GM21717 (cell line): ENCODE data around the gene PDLIM4.

Experiments
- ATAC-seq: cut with Tn5 transposase; IDR thresholded peaks from one replicate; pipeline ENCODE4 v1.9.1; 2021; ENCODE audit warnings: mild to moderate bottlenecking, moderate library complexity; ENCODE audit not compliant: unreplicated experiment

PDLIM4 gene

GRCh38 chr5:132253008-132253441 lies 4.5 kb upstream of the PDLIM4 start:
- ATAC-seq = no peak

GRCh38 chr5:132253452-132254320 lies 3.8 kb upstream of the PDLIM4 start:
- ATAC-seq = no peak

DNA sequence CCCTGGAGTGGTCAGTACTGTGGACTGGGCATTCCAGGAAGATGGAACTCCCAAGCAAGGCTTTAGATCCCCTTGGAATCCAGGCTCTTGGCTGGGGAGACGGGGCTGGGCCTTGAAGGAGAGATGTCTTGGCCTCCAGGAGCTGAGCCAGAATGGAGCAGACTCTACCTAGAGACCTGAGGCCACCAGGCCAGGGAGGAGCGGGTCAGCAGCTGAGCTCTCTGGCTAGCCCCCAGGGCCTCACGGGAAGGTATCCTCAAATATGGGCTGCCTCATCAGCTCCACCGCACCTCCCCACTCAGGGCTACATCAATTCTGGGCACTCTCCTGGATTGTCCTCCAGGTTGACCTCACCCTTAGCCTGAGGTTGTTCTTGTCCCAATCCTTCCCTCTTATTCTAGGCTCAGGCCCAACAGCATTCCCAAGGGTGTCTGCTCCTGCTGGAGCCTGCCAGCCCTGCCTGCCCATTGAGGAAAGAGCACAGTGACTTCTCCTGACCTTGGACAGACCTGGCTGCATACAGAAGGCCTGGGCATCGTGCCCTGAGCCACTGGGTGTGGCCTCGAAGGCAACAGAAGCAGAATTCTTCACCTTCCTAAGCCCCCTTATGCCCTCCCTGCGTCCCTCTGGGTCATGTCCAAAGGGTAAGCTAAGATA lies 3.0 kb upstream of the PDLIM4 start:
- no peak for ATAC-seq

DNA sequence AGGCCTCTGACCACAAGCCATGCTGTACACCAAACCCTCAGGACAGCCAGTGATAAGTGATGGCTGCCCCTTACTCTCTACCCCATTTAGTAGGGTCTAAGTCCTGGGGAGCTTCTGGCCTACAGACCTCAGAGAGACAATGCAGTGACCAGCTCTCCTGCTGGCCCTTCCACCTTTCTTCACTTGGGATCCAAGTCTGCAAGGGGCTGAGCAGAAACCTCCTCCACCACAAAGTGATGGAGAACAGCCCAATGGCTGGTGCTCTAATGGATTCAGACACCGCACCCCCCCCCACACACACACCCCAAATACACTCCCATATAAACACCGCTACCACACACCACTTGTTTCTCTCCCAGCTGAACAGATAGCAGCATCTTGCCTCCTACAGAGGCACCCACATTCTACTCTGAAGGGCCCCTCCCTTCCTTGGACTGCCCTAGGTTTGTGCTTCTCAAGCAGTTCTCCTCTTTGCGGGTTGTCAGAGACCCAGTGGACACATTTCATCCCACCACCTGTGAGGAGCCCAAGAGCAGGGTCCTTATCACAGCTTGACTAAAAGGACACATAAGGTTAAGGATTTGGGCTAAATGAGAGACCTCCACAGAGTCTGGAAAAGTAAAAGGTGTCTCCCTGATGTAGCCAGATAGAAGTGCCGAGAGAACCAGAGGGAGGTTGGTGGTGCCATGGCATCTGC lies 1.3 kb upstream of the PDLIM4 start:
- no peak for ATAC-seq

- ATAC-seq = no peak
Measured at GRCh38 chr5:132256783-132257130, 739 bp upstream of the PDLIM4 start.

DNA sequence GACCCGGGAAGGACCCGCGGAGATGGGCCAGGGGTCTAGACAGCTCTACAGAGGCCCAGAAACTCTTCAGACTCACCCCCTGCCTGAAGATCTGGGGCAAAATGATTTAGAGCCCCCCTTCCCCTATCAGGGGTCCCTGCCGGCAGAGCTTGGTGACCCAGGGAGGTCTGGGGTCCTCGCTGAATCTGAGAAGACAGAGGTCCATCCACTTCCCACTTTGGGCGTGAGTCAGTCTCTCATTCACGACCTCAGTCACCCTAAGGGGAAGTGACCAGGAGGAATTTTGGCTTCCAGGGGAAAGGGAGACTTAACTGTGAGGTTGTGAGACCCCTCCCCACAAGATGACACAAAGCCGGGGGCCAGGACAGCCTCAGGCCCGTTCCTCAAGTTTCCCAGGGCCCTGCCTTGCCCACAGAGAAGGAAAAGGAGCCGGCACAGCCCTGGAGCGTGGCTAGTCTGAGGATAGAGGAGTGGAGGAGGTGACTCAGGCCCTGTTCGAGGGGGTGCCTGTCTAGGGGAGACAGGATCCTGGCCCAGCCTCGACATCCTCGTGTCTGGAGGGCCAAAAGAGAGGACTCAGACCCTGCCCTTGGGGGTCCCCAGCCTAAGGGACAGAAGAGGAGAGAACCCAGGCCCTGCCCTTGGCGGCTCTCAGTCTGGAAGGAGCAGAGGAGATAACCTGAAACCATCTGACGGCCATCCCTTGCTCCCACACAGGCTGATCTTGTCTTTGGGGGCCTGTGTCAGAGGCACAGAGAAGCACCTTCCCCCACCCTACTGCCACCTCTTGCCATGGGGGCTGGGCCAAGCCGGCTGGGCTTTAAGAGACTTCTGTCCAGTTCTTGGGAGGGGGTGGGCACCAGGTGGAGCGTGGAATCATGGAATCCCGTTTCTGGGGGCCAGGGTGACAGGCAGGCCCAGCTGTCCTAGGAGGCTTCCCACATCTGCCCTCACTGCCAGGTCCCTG lies 889 bp downstream of the PDLIM4 start:
- ATAC-seq = no peak

DNA sequence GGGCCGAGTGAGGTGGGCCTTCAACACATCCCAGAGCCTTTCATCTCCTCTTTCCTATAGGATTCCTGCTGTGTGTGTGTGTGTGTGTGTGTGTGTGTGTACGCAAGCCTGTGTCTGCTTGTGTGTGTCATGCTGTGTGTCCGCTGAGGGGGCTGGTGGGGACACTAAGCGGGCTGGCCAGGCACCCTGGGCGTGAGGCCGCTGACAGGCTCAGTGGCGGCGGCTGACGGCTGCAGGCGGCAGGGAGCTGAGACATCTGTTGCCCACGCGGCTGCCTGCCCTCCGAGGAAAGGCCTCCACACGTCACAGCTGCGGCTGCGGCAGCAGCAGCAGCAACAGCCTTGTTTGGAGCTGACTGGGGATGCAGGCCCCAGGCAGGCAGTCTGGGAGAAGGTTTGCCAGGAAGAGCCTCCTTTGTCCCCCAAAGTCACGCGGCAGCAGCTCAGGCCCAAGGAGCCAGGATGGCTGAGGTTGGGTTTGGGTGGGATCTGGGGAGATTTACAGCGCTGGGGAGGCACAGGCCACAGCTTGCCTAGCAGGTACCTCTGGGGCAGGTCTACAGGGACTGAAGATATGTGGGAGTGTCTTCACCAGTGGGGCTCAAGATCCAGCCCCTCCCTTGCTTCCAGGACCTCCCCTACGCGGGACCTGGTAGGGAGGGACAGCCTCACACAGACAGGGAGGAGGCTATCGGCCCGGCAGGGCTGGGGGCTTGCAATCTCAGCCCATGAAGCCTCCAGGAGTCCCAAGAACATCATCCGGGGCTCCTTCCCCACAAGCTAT lies 1.8 kb downstream of the PDLIM4 start:
- ATAC-seq = no peak

DNA sequence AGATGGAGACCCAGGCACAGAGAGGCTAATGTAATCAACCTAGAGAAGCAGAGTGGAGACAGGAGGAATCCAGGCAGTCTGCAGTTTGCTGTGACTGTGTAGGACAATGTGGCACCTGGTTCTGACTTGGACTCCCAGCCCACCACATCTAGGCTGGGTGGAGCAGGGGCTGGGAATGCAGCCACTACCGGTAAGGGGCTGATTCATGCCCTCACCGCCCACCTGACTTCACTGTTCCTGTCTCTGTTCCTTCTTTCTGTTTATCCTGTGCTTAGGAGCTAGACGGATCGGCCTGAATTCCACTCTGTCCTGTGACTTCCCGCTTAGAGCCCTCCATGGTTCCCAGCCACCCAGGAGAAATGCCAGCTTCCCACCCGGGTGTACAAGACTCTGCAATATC lies 2.6 kb downstream of the PDLIM4 start:
- no peak for ATAC-seq

DNA sequence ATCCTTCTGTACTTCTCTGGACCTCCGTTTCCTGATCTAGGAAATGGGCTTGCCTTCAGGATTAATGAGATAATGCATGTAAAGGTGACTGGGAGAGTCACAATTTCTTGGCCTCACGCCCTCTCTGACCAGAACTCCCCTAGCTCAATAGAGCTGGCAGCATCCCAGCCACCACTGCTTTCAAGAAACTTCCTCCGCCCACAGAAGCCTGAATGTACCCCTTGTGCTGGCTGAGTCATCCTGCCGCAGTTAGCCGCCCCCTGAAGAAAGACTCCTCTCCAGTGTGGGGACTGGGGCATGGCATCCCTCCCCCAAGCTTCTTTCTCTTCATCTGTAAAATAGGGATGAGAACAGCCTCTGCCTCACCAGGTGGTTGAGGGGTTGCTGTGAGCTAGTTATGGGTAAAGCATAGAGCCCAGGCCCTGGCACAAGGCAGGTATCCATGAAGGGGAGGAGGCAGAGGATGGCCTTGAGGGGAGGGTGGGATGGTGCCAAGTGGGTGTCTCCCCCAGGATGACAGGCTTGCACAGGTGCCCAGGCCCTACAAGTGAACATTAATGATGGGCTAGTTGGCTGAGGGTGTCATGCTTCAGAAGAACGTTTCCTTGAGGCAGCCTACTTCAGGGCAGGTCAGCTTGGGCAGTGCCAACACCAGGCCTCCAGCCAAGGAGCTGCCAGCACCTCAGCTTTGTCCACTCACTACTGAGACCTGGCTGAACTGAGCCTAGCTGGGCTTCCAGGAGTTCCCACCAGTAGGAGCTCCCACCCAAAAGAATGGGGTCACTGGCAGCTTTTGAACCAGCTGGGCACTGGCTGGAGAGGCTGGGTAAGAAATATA lies 3.4 kb downstream of the PDLIM4 start:
- no peak for ATAC-seq

GRCh38 chr5:132261881-132262845 lies 4.7 kb downstream of the PDLIM4 start:
- no peak for ATAC-seq

DNA sequence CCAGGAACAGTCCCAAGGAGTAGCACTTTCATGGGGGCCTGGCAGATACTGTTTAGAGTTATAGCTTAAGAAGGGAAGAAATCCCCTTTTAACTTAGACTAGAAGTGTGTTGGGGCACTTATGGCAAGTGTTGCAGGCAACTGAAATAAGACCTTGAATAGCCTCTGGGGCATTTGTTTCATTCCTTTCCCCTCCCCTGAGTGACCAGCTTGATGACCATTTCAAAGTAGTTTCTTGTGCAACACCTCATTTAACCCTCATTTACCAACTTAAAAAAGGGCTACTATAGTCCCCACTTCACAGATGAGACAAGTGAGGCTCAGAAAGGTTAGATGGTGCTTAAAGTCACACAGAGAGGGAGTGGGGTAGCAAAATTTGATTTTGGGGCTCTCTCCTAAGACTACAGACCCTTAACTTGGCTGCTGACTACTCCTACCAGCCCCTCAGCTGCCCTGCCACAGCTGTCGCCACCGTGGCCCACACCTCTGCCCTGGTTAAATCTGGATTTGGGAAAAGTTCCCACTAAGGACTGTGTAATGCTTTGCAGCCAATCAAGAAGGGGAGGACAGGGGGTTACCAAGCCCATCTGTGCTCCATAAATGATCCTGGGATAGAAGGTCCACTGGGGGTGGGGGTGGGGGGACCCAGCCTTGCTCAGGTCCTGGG lies 5.5 kb downstream of the PDLIM4 start:
- no peak for ATAC-seq

DNA sequence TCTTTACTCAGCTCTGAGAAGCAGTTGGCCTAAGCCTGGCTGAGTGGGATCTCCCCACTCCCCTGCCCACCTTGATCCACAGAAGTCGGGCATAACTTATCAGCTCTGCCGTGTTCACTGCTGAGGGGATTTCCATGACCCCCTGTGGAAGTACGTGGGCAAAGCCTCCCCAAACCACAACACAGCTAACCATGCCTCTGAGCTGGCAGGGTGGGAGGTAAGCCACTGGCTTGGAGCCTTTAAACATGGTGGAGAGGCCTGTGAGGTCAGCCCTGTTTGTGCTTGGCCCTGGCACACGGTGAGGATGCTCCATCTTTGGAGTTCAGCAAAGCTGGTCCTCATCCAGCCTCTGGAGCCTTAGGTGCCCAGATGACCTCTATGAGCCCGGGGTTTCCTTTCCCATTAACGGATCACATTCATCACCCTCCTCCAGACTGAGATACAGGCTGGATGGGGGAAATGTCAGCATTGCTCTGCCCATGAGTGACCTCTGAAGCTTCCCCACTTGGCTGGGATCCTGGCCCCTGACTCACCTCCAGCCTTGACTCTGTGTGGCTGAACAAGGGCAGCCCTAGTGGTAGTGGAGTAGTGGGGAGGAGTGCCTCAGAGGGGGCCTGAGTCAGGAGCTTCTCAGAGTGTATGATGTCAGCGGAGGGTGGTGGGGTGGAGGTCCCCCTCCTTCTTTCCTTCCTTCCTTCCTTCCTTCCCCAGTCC lies 6.2 kb downstream of the PDLIM4 start:
- no peak for ATAC-seq

DNA sequence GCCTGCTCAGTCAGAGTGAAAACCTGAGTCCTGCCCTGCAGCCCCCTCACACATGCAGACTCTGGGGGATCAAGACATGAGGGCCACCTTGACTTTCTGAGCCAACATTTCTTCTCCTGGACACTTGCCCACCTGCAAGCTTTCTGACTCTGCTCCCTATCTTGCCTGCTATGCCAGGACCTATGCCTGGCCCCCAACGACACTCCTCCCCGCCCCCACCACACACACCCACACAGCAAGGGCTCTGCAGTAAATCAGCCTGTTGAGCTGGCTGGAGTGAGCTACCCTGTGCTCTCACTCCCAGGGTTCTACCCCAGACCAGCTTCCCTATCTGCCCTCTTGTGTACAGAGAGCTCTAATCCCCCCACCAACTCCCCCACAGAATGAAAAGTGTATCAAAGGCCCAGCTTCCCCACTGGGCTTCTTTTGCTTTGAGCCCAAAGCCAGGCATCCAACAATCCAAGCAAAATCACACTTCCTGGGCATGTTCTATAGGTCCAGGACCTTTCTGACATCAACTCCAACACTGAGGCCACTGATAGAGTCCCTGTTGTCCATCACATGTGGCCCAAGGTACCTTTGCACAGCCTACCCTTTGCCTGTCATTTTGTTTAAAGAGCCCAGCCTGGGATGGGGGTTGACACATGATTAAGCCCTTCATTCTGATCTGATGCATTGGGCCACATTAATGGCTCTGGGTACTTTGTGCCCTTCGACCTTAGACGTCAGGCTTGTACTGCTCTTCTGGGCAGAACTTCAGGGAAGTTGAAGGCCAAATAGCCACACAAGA lies 7.2 kb downstream of the PDLIM4 start:
- no peak for ATAC-seq

GRCh38 chr5:132265336-132266030 lies 8.0 kb downstream of the PDLIM4 start:
- no peak for ATAC-seq
